ENCODE data around the gene LSM14B.
"Not testable (repeated sequence)": the region's sequence is repeated elsewhere in the genome, so short reads cannot be mapped to it uniquely, and the experiment has no call there.

Gene LSM14B

GRCh38 chr20:62112368-62112767 is 9.9 kb upstream of the LSM14B start:
- no peak for DNase-seq (ENCODE audit: low read depth, low spot score)
- H3K4me3 ChIP-seq (ENCODE audit: low read depth, low read length): no peak overlapping the region
- in situ Hi-C loops (cut with HindIII; ENCODE audit: low sequenced_read_pairs): no loop called here
- TF ChIP-seq, protein P1, sequence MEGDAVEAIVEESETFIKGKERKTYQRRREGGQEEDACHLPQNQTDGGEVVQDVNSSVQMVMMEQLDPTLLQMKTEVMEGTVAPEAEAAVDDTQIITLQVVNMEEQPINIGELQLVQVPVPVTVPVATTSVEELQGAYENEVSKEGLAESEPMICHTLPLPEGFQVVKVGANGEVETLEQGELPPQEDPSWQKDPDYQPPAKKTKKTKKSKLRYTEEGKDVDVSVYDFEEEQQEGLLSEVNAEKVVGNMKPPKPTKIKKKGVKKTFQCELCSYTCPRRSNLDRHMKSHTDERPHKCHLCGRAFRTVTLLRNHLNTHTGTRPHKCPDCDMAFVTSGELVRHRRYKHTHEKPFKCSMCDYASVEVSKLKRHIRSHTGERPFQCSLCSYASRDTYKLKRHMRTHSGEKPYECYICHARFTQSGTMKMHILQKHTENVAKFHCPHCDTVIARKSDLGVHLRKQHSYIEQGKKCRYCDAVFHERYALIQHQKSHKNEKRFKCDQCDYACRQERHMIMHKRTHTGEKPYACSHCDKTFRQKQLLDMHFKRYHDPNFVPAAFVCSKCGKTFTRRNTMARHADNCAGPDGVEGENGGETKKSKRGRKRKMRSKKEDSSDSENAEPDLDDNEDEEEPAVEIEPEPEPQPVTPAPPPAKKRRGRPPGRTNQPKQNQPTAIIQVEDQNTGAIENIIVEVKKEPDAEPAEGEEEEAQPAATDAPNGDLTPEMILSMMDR (IDR thresholded peaks at IDR 0.05; ENCODE audit: low read depth, low read length): no peak

DNA sequence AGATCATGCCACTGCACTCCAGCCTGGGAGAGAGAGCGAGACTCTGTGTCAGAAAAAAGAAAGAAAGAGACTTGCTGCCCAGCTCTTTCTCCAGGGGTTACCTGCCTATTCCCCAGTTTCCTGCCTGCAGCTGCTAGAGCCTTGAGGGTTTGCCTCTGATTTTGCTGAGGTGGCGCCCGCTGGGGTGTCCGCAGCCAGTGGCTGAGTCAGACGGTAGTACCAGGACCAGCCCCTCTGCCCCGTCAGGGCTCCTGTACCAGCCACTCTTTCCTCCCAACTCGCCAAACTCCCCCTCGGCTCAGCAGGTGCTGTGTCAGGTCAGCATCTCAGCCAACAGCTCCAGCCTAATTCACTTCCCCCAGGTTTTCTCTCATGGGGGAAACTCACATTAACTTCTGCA is 7.4 kb upstream of the LSM14B start:
- DNase-seq (ENCODE audit: low read depth, low spot score): no peak
- in situ Hi-C loops (cut with HindIII; ENCODE audit: low sequenced_read_pairs): no loop called here
- no peak overlapping the region for H3K4me3 ChIP-seq (ENCODE audit: low read depth, low read length)
- TF ChIP-seq, protein P1 (IDR thresholded peaks at IDR 0.05; ENCODE audit: low read depth, low read length): no peak

DNA sequence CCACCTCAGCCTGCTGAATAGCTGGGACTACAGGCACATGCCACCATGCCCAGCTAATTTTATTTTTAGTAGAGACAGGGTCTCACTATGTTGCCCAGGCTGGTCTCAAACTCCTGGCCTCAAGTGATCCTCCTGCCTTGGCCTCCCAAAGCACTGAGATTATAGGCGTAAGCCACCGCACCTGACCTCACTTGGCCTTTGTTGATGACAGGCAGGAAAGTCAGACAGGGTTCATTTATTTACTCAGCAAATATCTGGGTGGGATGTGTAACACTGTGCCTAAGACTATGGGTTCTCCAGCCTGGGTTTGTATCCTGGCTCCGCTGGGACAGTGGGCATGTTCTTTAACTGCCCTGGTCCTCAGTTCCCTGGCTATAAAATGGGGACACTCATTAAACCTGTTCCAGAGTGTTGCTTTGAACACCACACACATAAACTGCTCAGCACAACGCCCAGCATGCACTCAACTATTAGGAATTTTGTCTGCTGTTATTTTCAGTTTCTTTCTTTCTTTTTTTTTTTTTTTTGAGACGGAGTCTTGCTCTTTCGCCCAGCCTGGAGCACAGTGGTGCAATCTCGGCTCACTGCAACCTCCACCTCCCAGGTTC is 6.4 kb upstream of the LSM14B start:
- DNase-seq (ENCODE audit: low read depth, low spot score); H3K4me3 ChIP-seq (ENCODE audit: low read depth, low read length); in situ Hi-C loops (cut with HindIII; ENCODE audit: low sequenced_read_pairs): not testable (repeated sequence)

DNA sequence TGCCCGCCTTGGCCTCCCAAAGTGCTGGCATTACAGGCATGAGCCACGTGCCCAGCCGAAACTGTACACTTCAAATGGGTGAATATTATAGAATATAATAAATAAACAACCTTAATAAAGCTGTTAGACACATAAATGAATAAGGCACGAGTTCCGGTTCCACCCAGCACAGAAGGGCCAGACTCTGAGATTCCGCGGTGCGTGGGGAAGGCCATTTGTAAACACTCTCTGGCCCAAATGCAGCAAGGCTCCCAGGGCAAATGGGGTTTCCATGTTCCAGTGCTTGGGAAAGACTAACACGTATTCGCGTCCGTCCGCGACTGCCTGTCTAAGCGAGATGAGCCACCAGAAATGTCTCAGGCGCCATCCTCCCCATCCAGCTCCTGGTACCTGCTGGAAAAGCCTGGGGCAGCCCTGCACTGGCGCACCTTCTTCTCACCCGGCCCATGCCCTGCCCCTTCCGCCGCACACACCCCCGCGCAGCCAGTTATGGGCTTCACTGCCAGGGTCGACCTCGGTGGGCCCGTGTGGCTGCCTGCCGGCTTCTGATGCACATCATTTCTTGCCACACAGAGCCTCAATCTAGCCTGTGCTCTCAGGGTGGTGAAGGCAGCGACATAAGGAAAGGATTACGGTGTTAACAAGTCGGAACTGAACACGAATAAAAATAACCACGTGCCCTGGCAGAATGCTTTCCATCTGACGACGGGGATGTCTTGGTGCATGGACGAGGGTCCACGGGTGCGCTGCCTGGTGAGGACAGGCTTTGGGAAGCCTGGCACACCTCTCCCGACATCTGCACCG is 5.5 kb upstream of the LSM14B start:
- TF ChIP-seq, protein P1 (IDR thresholded peaks at IDR 0.05; ENCODE audit: low read depth, low read length): no peak
- H3K4me3 ChIP-seq (ENCODE audit: low read depth, low read length): no peak overlapping the region
- in situ Hi-C loops (cut with HindIII; ENCODE audit: low sequenced_read_pairs): no loop called here
- no peak for DNase-seq (ENCODE audit: low read depth, low spot score)

- in situ Hi-C loops (cut with HindIII; ENCODE audit: low sequenced_read_pairs): no loop called here
- DNase-seq (ENCODE audit: low read depth, low spot score): no peak
- no peak overlapping the region for H3K4me3 ChIP-seq (ENCODE audit: low read depth, low read length)
- TF ChIP-seq, protein P1 (IDR thresholded peaks at IDR 0.05; ENCODE audit: low read depth, low read length): no peak
Observed at GRCh38 chr20:62117362-62117646, 5.0 kb upstream of the LSM14B start.

DNA sequence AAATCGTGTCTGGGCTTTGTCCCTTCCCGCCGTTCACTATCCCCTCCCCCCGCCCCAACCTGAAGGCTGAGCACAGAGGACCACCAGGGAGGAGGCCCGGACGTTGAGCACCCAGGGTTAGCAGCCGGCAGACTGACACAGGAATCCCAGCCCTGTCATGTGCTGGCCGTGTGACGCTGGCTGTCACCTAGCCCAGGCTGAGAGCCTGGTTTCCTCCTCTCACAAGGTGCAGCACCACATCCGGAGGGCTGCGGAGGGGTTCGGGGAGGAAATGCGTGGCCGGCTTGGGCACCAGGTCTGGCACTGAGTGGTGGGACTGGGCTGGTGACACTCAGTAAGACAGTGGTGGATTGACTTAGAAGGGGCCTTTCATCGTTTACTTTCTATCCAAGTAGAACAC is 4.6 kb upstream of the LSM14B start:
- H3K4me3 ChIP-seq (ENCODE audit: low read depth, low read length): no peak overlapping the region
- DNase-seq (ENCODE audit: low read depth, low spot score): no peak
- TF ChIP-seq, protein P1 (IDR thresholded peaks at IDR 0.05; ENCODE audit: low read depth, low read length): no peak
- in situ Hi-C loops (cut with HindIII; ENCODE audit: low sequenced_read_pairs): no loop called here
